Activated CD4-positive, alpha-beta T cell treated with anti-CD3 and anti-CD28 coated beads, Interleukin-2, amount 50 U/mL, for 16 hours (primary cell): ENCODE data around the gene TGOLN2.

Source experiments
- DNase-seq: peaks from one replicate; pipeline ENCODE4 v3.0.0-alpha.2; 2020

The TGOLN2 gene

DNA sequence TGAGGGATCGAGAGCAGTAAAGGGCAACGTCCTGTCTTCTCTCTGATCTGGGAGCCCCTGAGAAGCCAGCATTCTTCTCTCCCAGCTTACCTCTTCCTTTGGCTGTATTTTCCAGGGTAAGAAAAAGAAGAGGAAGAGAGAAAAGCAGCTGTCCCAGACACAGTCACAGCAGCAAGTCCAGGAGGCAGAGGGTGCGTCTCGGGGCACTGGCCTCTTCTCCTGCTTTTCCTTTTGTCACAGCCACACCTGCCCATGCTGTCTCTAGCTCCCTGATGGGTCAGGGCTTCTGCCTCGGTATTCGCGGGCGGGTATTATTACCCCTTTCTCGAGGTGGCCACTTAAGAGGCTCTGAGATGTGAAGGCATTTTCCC, 20.3 kb downstream of the TGOLN2 start:
- DNase-seq, result no peak

DNA sequence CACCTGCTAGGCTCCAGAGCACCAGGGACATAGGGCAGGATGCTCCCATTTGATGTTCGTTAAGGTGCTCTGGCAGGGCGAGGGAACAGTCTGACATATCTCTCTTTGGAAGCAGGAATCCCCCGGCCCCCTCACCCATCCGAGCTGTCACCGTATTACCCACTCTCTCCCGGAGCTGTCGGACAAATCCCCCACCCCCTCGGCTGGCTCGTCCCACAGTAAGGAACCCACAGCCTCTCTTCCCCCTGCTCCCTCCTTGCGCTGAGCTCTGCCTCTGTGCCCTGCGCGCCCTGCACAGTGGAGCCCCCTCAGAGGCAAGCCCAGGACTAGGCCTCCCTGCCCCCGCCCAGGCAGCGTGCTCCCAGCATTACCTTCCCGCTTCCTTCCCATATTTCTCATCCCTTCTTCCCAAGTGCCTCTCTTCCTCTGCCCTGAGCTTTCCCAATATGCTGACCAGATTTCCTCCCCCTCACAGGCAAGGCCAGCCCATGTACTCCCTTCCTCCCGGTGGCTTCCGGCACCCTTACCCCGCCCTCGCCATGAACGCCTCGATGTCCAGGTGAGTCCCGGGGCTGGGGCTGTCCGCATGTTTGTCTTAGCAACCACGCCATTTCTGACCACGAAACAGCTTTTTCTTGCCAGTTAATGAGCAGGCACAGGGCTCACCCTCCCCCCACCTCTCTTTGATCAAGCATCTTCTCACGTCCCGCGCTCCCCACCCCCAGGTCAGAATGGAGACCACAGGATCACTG, 23.8 kb downstream of the TGOLN2 start:
- no peak for DNase-seq

- no peak for DNase-seq
Observed at GRCh38 chr2:85302121-85302520, 25.7 kb downstream of the TGOLN2 start.

GRCh38 chr2:85291425-85292023, 36.3 kb downstream of the TGOLN2 start:
- DNase-seq, result peak; percentile 48

GRCh38 chr2:85288244-85288725, 39.5 kb downstream of the TGOLN2 start:
- no peak for DNase-seq

DNA sequence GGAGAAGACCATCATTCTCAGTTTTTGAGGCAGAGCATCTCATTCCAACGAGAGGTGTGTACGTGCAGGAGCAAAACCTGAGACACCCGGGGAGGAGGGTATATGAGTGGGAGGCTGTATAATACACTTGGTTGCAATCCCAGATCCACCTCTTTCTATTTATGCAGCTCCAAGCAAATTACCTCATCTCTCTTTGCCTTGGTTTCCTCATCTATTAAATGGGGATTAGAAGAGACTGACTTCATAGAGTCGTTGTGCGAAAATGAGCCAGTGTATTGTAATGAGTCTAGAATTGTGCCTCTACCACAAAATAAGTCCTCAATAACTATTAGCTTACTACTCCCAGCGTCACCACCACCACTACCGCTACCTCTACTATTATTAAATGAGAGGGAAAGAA, 40.1 kb downstream of the TGOLN2 start:
- DNase-seq, result no peak

DNA sequence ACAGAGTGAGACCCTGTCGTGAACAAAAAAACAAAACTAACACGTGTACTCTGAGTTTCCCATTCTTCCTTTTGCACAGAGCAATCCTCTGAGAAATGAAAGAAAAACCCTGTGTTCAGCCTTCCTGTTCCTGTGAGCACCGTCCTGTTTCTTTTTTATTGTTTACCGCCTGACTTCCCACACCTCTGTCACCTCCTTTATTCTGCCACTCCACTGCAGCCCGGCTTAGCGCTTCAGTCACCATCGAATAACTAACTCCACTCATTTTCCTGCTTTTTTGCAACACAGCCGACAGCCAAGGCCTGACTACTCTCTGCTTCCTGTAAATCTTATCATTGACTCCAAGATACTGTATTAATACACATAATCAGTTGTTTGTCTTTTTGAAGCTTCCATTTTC, 40.9 kb downstream of the TGOLN2 start:
- DNase-seq, result no peak

DNA sequence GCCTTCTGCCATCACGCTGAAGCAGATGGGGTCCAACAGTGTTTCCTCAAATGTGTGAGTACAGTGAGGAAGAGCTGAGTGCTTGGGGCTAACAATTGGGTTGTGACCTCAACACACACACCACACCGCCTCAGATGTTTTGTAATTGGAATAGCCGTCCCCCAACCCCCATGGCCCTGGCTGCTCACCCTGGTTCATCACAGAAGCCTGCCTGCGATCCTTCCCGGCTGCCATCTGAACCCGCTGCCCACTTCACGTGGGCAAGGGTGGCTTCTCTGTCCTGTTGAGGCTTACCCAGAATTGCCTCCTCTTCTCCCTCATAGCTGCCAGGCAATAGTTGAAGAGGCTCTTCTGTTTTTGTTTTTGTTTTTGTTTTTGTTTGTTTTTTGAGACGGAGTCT, 44.1 kb downstream of the TGOLN2 start:
- DNase-seq, result no peak

GRCh38 chr2:85282914-85283313, 44.9 kb downstream of the TGOLN2 start:
- no peak for DNase-seq

DNA sequence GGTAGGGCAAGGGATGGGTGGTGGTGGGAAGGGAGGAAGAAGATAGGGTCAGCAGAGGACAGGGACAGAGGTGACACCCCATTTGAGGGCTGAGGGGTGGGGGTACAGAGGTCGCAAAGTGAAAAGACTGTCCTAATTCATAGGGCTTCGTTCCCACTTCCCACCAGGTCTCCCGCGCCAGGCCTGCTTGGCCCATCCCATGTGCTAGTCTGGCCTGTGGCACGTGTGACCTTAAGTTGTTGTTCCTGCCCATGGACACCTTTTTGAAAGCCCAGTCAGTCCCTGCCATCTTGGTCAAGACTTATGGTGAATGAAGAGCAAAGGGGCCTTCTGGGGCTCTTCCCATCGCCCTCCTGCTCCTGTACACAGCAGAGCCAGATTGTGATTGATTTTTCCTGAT, 46.2 kb downstream of the TGOLN2 start:
- DNase-seq, result no peak

DNA sequence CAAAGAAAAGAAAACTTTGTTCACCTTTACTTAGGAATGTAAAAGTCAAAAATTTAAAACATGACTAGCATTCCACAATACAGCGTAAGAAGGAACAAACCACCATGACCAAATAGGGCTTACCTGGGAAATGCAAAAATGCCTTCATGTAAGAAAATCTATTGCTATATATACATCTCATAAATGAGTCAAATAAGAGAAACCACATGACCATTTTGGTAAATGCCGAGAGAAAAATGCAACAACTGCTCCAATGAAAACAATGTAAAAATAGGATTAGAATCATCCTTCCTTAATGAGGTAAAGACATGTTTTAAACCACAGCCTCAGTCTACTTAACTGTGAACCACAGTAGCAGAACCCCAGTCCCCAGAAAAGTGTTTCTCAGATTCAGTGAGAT, 49.4 kb downstream of the TGOLN2 start:
- DNase-seq, result no peak

GRCh38 chr2:85277416-85278158, 50.2 kb downstream of the TGOLN2 start:
- no peak for DNase-seq

DNA sequence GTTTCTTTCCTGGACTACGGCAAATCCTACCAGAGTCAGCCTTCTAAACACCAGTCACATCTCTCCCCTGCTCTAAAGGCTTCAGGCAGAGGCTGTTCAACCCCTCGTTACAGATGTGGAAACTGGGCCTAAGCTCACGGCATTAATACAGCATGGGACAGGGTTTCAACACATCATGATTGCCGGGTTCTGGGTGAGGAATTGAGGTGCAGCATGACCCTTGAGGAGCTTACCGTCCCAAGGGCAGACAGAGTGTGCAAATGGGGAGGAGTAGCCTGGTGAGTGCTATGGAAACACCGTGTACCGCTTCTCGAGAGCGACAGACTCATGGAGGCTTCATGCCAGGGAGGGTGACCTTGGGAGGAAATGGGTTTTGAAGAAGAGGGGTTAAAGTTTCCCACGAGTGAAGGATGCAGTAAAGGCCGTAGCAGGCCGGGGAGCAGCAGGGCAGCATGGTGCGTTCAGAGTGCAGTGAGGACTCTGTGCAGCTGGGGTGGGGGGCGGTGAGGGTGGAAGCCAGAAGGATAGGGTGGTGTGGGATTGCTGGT, 51.1 kb downstream of the TGOLN2 start:
- no peak for DNase-seq

GRCh38 chr2:85275984-85276540, 51.7 kb downstream of the TGOLN2 start:
- DNase-seq, result no peak

GRCh38 chr2:85273738-85274731, 53.8 kb downstream of the TGOLN2 start:
- peak; percentile 21 for DNase-seq

- DNase-seq, result no peak
Observed at GRCh38 chr2:85272357-85272756, 55.4 kb downstream of the TGOLN2 start.

DNA sequence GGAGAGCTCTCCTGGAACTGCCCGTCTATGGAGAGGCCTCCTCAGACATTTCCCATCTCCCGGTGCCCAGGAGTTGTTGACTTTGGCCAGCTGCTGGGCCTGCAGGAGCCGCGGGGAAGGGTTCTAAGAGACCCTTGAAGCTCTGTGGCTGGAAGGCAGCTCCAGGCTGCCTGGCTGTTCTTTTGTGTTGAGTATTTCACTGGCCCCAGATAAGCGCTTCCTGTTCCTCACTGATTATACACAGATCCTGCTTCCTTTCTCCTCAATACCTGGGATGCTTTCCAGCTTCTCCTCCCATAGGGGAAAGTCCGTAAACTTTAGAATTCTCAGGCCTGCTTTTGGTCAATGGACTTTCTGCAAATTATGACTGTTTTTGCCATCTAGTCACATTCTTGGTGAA, 57.8 kb downstream of the TGOLN2 start:
- no peak for DNase-seq
